Panc1 (cell line): ENCODE results near the gene TWIST2. TPM values are rescaled to one million over a fixed set of nuclear protein-coding genes. Genes with fewer than 3 reads are reported as not detected.

ENCODE experiments used
- ATAC-seq: fragments of 200-7000 bp; cut with Tn5 transposase; 2 replicates; pipeline ENCODE4 v1.9.1; 2020; ENCODE audit warnings: mild to moderate bottlenecking, moderate library complexity
- BruUV-seq: library from RNA; stranded (reverse); fragments of 400-500 nt; replicated peaks from 2 replicates; lab custom pipeline; 2021; lab: Mats Ljungman, UMichigan
- CTCF ChIA-PET: fragments of 300-600 bp; sonication (Branson Sonifier 250); formaldehyde crosslinking; loops from one replicate; lab custom pipeline; 2022; ENCODE audit warnings: antibody characterized with exemption; lab: Charles Lee
- POLR2A ChIA-PET: fragments of 300-600 bp; sonication (Branson Sonifier 250); formaldehyde crosslinking; loops from one replicate; lab custom pipeline; 2022; ENCODE audit warnings: antibody characterized with exemption; lab: Charles Lee
- DNase-seq: peaks from one replicate; pipeline ENCODE4 v3.0.0-alpha.2; 2010; ENCODE audit warnings: low read depth, low spot score
- H3K27ac ChIP-seq: 2 replicates; pipeline ENCODE4 v1.5.1; 2011; ENCODE audit warnings: mild to moderate bottlenecking, low read length, inconsistent platforms
- H3K27me3 ChIP-seq: fragments of 200-500 bp; sonication (Bioruptor generic); 2 replicates; pipeline ENCODE4 v1.6.0; 2014; ENCODE audit warnings: low read length, inconsistent platforms; ENCODE audit not compliant: control insufficient read depth, insufficient read depth
- H3K36me3 ChIP-seq: fragments of 200-500 bp; sonication (Bioruptor generic); 2 replicates; pipeline ENCODE4 v1.5.1; 2014; ENCODE audit warnings: inconsistent platforms, mild to moderate bottlenecking, low read length, moderate library complexity; ENCODE audit not compliant: control insufficient read depth, insufficient read depth
- H3K4me1 ChIP-seq: 2 replicates; pipeline ENCODE4 v1.5.1; 2011; ENCODE audit warnings: inconsistent platforms, mild to moderate bottlenecking, low read length, moderate library complexity; ENCODE audit not compliant: control insufficient read depth, insufficient read depth
- H3K4me3 ChIP-seq, 2 experiments: 2 replicates each; pipeline ENCODE4 v1.5.1; 2011 to 2012; ENCODE audit warnings: low read depth in 2 of 2, low read length in 2 of 2, mild to moderate bottlenecking in 2 of 2, inconsistent platforms in 1 of 2, moderate library complexity in 1 of 2
- H3K9me3 ChIP-seq: fragments of 200-500 bp; sonication (Bioruptor generic); 2 replicates; pipeline ENCODE4 v1.5.1; 2014; ENCODE audit warnings: low read depth, mild to moderate bottlenecking, inconsistent platforms, low read length, moderate library complexity; ENCODE audit not compliant: control insufficient read depth, insufficient read depth
- CTCF ChIP-seq: fragments of 450-650 bp; IDR thresholded peaks from 2 replicates; pipeline ENCODE4 v1.5.1; 2017; ENCODE audit warnings: mild to moderate bottlenecking
- POLR2AphosphoS5 ChIP-seq: IDR thresholded peaks from 2 replicates; pipeline ENCODE4 v1.6.1; 2012; ENCODE audit warnings: mild to moderate bottlenecking, low read depth, low read length, moderate library complexity
- REST ChIP-seq, 2 experiments: IDR thresholded peaks; 2 replicates each; pipeline ENCODE4 v1.6.1; 2011 to 2012; ENCODE audit warnings: low read depth in 2 of 2, control low read depth in 1 of 2, low read length in 1 of 2, mild to moderate bottlenecking in 1 of 2, moderate library complexity in 1 of 2; ENCODE audit not compliant: insufficient read depth in 1 of 2
- SIN3A ChIP-seq: IDR thresholded peaks from 2 replicates; pipeline ENCODE4 v1.6.1; 2012; ENCODE audit warnings: low read depth, mild to moderate bottlenecking, low read length, moderate library complexity, borderline replicate concordance; ENCODE audit not compliant: insufficient read depth
- TCF7L2 ChIP-seq: IDR thresholded peaks from 2 replicates; pipeline ENCODE4 v1.6.1; 2011; ENCODE audit warnings: mild to moderate bottlenecking, low read depth, low read length, inconsistent platforms
- in situ Hi-C: cut with HindIII; loops from 2 replicates; pipeline ENCODE4 v1.10.0; 2016; ENCODE audit warnings: low sequenced_read_pairs, low pct_unique_long_range_greater_than_20kb
- intact Hi-C: fragments of 100-400 bp; cut with micrococcal nuclease; formaldehyde crosslinking; loops from one replicate; pipeline ENCODE4 v1.10.0; 2022; ENCODE audit not compliant: unreplicated experiment
- total RNA-seq: library from RNA; stranded (reverse); gene quantifications from one replicate; pipeline ENCODE4 v1.2.1, GENCODE V29; 2021; ENCODE audit not compliant: unreplicated experiment

Gene TWIST2
- total RNA-seq, 1 experiment from 2014 or later = 4.2 TPM

- H3K27ac ChIP-seq = no peak overlapping the region
- no peaks in the 10 kb centered on the region for H3K36me3 ChIP-seq
- H3K27me3 ChIP-seq = no peaks in the 10 kb centered on the region
- ATAC-seq = no peak
- in situ Hi-C loops (no loop called here), intact Hi-C loops (no loop called here)
- no TSS peak for BruUV-seq
- H3K4me3 ChIP-seq = no peak overlapping the region
- ChIA-PET CTCF (no interaction called here), POLR2A (no interaction called here)
- DNase-seq = no peak
- TF ChIP-seq SIN3A = no peak
- no peak for TF ChIP-seq TCF7L2
- TF ChIP-seq REST (IDR thresholded peaks at IDR 0.05; ENCODE audit: insufficient read depth in 1 of 2, low read depth in 2 of 2, low read length in 1 of 2) = no peak
- TF ChIP-seq CTCF = no peak
- no peak for TF ChIP-seq POLR2AphosphoS5
- 0 out of 2 replicates have a peak, but pooled peaks cover 4% of the 10 kb centered on the region for H3K9me3 ChIP-seq
- no peaks in the 10 kb centered on the region for H3K4me1 ChIP-seq
Observed at GRCh38 chr2:238821944-238822670, 25.8 kb upstream of the TWIST2 start.

GRCh38 chr2:238822955-238823354 lies 24.9 kb upstream of the TWIST2 start:
- H3K27ac ChIP-seq = no peak overlapping the region
- in situ Hi-C loops = no loop called here
- TF ChIP-seq CTCF (no peak), REST (IDR thresholded peaks at IDR 0.05; ENCODE audit: insufficient read depth in 1 of 2, low read depth in 2 of 2, low read length in 1 of 2) (no peak), TCF7L2 (no peak), POLR2AphosphoS5 (no peak)
- CTCF ChIA-PET = no interaction called here
- POLR2A ChIA-PET = no interaction called here
- H3K27me3 ChIP-seq = no peaks in the 10 kb centered on the region
- DNase-seq (no peak), ATAC-seq (no peak)
- 0 out of 2 replicates have a peak, but pooled peaks cover 4% of the 10 kb centered on the region for H3K9me3 ChIP-seq
- intact Hi-C loops = no loop called here
- H3K36me3 ChIP-seq = no peaks in the 10 kb centered on the region
- no peak overlapping the region for H3K4me3 ChIP-seq
- no peaks in the 10 kb centered on the region for H3K4me1 ChIP-seq
- no TSS peak for BruUV-seq
